H1 (cell line): ENCODE results near the gene DPP10. TPM values are rescaled to one million over a fixed set of nuclear protein-coding genes. Genes with fewer than 3 reads are reported as not detected.

Experiments used
- CTCF ChIA-PET: fragments of 300-600 bp; sonication (Branson Sonifier 250); formaldehyde crosslinking; loops from one replicate; lab custom pipeline; 2021; ENCODE audit not compliant: partially characterized antibody; lab: Charles Lee
- POLR2A ChIA-PET: fragments of 300-600 bp; sonication (Branson Sonifier 250); formaldehyde crosslinking; loops from one replicate; lab custom pipeline; 2021; ENCODE audit warnings: inconsistent platforms; ENCODE audit not compliant: partially characterized antibody; lab: Charles Lee
- DNase-seq, 2 experiments: peaks; one replicate each; pipeline versions ENCODE4 v3.0.0 to v3.0.0-alpha.2; 2010 to 2022; ENCODE audit warnings: low spot score in 2 of 2, low read depth in 1 of 2, mixed read lengths in 1 of 2
- FAIRE-seq: peaks from 2 replicates; lab custom pipeline; 2011; peaks lifted over from hg19 to GRCh38; lab: Jason Lieb, UNC
- H2AFZ ChIP-seq: 2 replicates; pipeline ENCODE4 v1.8.1; 2012; ENCODE audit warnings: low read length, inconsistent platforms
- H2AK5ac ChIP-seq: 2 replicates; pipeline ENCODE4 v1.6.1; 2013; ENCODE audit warnings: low read depth, low read length
- H2BK120ac ChIP-seq: replicated peaks from 2 replicates; pipeline ENCODE3; 2013; ENCODE audit warnings: low read depth, low read length, inconsistent platforms
- H2BK12ac ChIP-seq: 2 replicates; pipeline ENCODE4 v1.6.1; 2013; ENCODE audit warnings: low read depth, low read length
- H2BK15ac ChIP-seq: 2 replicates; pipeline ENCODE4 v1.6.1; 2013; ENCODE audit warnings: low read length
- H2BK20ac ChIP-seq: 2 replicates; pipeline ENCODE4 v1.6.1; 2013; ENCODE audit warnings: low read length
- H2BK5ac ChIP-seq: 2 replicates; pipeline ENCODE4 v1.6.1; 2013; ENCODE audit warnings: low read depth, low read length
- H3K14ac ChIP-seq: 2 replicates; pipeline ENCODE4 v1.6.1; 2013; ENCODE audit warnings: inconsistent platforms; ENCODE audit not compliant: insufficient read length
- H3K18ac ChIP-seq: 2 replicates; pipeline ENCODE4 v1.6.1; 2013; ENCODE audit warnings: low read length; ENCODE audit errors: extremely low read depth
- H3K23ac ChIP-seq: 2 replicates; pipeline ENCODE4 v1.6.1; 2013; ENCODE audit warnings: inconsistent platforms; ENCODE audit not compliant: insufficient read length
- H3K23me2 ChIP-seq: 2 replicates; pipeline ENCODE4 v1.6.1; 2013; ENCODE audit warnings: low read depth, low read length
- H3K27ac ChIP-seq: 2 replicates; pipeline ENCODE4 v1.6.1; 2011; ENCODE audit warnings: low read depth, low read length, inconsistent platforms
- H3K27me3 ChIP-seq, 4 experiments: replicated peaks in 1 of 4; 1 replicate in 1 of 4; 2 replicates in 3 of 4; pipeline versions ENCODE4 v1.6.1 to v1.8.1; 2011 to 2013; ENCODE audit warnings: low read length in 3 of 4, mild to moderate bottlenecking in 3 of 4, inconsistent platforms in 2 of 4, mixed read lengths in 2 of 4, moderate library complexity in 1 of 4; ENCODE audit not compliant: control insufficient read depth in 3 of 4, insufficient read depth in 3 of 4; ENCODE audit errors: extremely low read depth in 1 of 4
- H3K36me3 ChIP-seq, 4 experiments: 2 replicates each; pipeline versions ENCODE4 v1.6.1 to v1.8.1; 2011 to 2013; ENCODE audit warnings: mild to moderate bottlenecking in 4 of 4, low read length in 3 of 4, moderate library complexity in 2 of 4, control low read depth in 1 of 4, inconsistent platforms in 1 of 4; ENCODE audit not compliant: insufficient read depth in 4 of 4, control insufficient read depth in 2 of 4
- H3K4ac ChIP-seq: replicated peaks from 2 replicates; pipeline ENCODE3; 2013; ENCODE audit warnings: low read length, low read depth, mixed read lengths, inconsistent platforms; ENCODE audit not compliant: insufficient read length
- H3K4me1 ChIP-seq, 4 experiments: replicated peaks in 1 of 4; 1 replicate in 1 of 4; 2 replicates in 3 of 4; pipeline versions ENCODE4 v1.6.1 to v1.8.1; 2011 to 2013; ENCODE audit warnings: low read length in 3 of 4, inconsistent platforms in 2 of 4, mixed read lengths in 1 of 4; ENCODE audit not compliant: insufficient read depth in 4 of 4, control insufficient read depth in 3 of 4
- H3K4me2 ChIP-seq, 2 experiments: 2 replicates each; pipeline versions ENCODE4 v1.6.1 to v1.8.1; 2011 to 2013; ENCODE audit warnings: low read depth in 2 of 2, low read length in 2 of 2, control low read depth in 1 of 2, inconsistent platforms in 1 of 2, mild to moderate bottlenecking in 1 of 2; ENCODE audit not compliant: insufficient read depth in 1 of 2
- H3K4me3 ChIP-seq, 4 experiments: fragments of 200-600, 300-600 bp in 1 of 4; sonication (generic), shearing (Covaris generic), sonication (Bioruptor Twin) in 1 of 4; 2 replicates each; pipeline versions ENCODE4 v1.5.1 to v1.8.1; 2011 to 2016; ENCODE audit warnings: low read length in 4 of 4, low read depth in 3 of 4, control low read depth in 2 of 4, inconsistent platforms in 2 of 4, mild to moderate bottlenecking in 2 of 4, mixed read lengths in 1 of 4, moderate library complexity in 1 of 4; ENCODE audit not compliant: insufficient read depth in 2 of 4; ENCODE audit errors: extremely low read depth in 1 of 4
- H3K56ac ChIP-seq: replicated peaks from 2 replicates; pipeline ENCODE3; 2013; ENCODE audit warnings: low read depth, mild to moderate bottlenecking, mixed read lengths, low read length, inconsistent platforms; ENCODE audit not compliant: insufficient read length
- H3K79me1 ChIP-seq: 2 replicates; pipeline ENCODE4 v1.6.1; 2013; ENCODE audit warnings: low read depth, low read length, control low read depth
- H3K79me2 ChIP-seq, 2 experiments: 2 replicates each; pipeline versions ENCODE4 v1.6.1 to v1.8.1; 2012 to 2013; ENCODE audit warnings: low read length in 2 of 2, mild to moderate bottlenecking in 2 of 2, inconsistent platforms in 1 of 2; ENCODE audit not compliant: insufficient read depth in 2 of 2, control insufficient read depth in 1 of 2
- H3K9ac ChIP-seq, 4 experiments: replicated peaks in 1 of 4; 1 replicate in 1 of 4; 2 replicates in 3 of 4; pipeline versions ENCODE4 v1.6.1 to v1.8.1; 2011 to 2013; ENCODE audit warnings: low read depth in 3 of 4, low read length in 3 of 4, control low read depth in 2 of 4, mild to moderate bottlenecking in 2 of 4, moderate library complexity in 2 of 4, inconsistent platforms in 1 of 4; ENCODE audit errors: extremely low read depth in 1 of 4
- H3K9me3 ChIP-seq, 2 experiments: 2 replicates each; pipeline versions ENCODE4 v1.6.1 to v1.8.1; 2012 to 2013; ENCODE audit warnings: mild to moderate bottlenecking in 2 of 2, moderate library complexity in 2 of 2, control low read depth in 1 of 2, inconsistent platforms in 1 of 2, low read depth in 1 of 2, low read length in 1 of 2, mixed read lengths in 1 of 2; ENCODE audit not compliant: insufficient read depth in 2 of 2
- H4K20me1 ChIP-seq, 2 experiments: replicated peaks in 1 of 2; 2 replicates each; pipeline versions ENCODE3 to v1.8.1; 2011 to 2013; ENCODE audit warnings: inconsistent platforms in 2 of 2, low read length in 2 of 2, mild to moderate bottlenecking in 1 of 2; ENCODE audit not compliant: insufficient read depth in 2 of 2, control insufficient read depth in 1 of 2
- H4K5ac ChIP-seq: 2 replicates; pipeline ENCODE4 v1.6.1; 2013; ENCODE audit warnings: low read length, low read depth, mixed read lengths, inconsistent platforms; ENCODE audit not compliant: insufficient read length
- H4K8ac ChIP-seq: 2 replicates; pipeline ENCODE4 v1.8.0; 2013; ENCODE audit warnings: mild to moderate bottlenecking, moderate library complexity, low read length, inconsistent platforms; ENCODE audit not compliant: insufficient read depth; ENCODE audit errors: extremely low read depth
- H4K91ac ChIP-seq: replicated peaks from 2 replicates; pipeline ENCODE3; 2013; ENCODE audit warnings: low read length, mixed read lengths, inconsistent platforms; ENCODE audit not compliant: insufficient read length
- BACH1 ChIP-seq: IDR thresholded peaks from 2 replicates; pipeline ENCODE4 v1.6.1; 2012; ENCODE audit warnings: low read length, improper control_type of control experiment
- SIRT6 ChIP-seq: IDR thresholded peaks from one replicate; pipeline ENCODE4 v1.7.1; 2012; ENCODE audit warnings: low read length, inconsistent platforms
- WGBS, 2 experiments: shearing (Covaris generic) in 1 of 2; methylation state at CpG; one replicate each; pipeline versions ENCODE4 v1.1.6 to v1.1.7; 2013 to 2015; ENCODE audit warnings: low lambda C conversion rate in 2 of 2, mixed read lengths in 2 of 2, inconsistent platforms in 1 of 2, low coverage in 1 of 2, missing lambda C conversion rate in 1 of 2; ENCODE audit not compliant: insufficient replicate concordance in 2 of 2, insufficient coverage in 1 of 2, insufficient read length in 1 of 2; ENCODE audit errors: extremely low coverage in 1 of 2, missing lambda C conversion rate in 1 of 2; 5-methylcytosine and 5-hydroxymethylcytosine counted together
- polyA plus RNA-seq, 7 experiments: library from polyadenylated mRNA; depleted of rRNA in 3 of 7; stranded (reverse) in 5 of 7; unstranded in 2 of 7; fragments of >200 nt in 5 of 7; fragments of 200-250 nt in 2 of 7; gene quantifications; 1 replicate in 5 of 7; 2 replicates in 1 of 7; 4 replicates in 1 of 7; pipeline versions ENCODE4 v1.2.1 to v1.2.3, GENCODE V29; 2011 to 2013; ENCODE audit warnings: missing spikeins in 2 of 7, mixed read lengths in 2 of 7
- total RNA-seq: library from RNA; stranded (reverse); fragmentation: NEBNext Ultra II Directional; extraction: Animal tissue kit (Norgen Biotek cat#: 25700); gene quantifications from 2 replicates; pipeline ENCODE4 v1.2.1, GENCODE V29; 2021

The DPP10 gene
- total and polyA plus RNA-seq, 2 of the 8 experiments (the other 6 are each of a cell fraction or from before 2014, with no cell fraction given), result 3.3 to 7.2 TPM

DNA sequence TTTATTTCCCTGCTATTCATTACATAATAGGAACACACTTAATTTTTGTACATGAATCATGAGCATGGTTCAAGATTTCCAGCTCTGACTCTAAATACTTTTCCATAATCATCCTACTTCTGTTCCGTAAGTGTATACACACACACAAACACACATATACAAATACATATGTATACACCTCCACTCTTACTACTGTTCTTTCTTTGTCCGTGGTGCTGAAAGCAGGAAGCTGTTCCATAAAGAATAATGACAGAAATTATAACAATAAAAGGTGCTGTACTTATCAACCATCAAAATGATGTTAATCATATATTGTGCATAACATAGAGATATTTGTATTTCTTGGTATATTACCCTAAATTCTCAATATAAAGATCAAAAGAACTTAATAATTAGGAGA lies 776.9 kb downstream of the DPP10 start:
- 93% methylated on average over 2 of the region's 2 CpGs; no CpG with 5 or more reads in 1 of the 2 experiments for WGBS, 2 experiments
- Histone ChIP-seq H3K14ac (no peak overlapping the region), H3K4me2 (no peak overlapping the region), H2BK20ac (no peak overlapping the region), H3K27ac (no peak overlapping the region), H3K4me3 (no peak overlapping the region), H3K9ac (no peak overlapping the region), H3K79me2 (0 out of 4 replicates have a peak, but pooled peaks cover 0 to 3% of the 10 kb centered on the region in 2 experiments), H2BK15ac (no peak overlapping the region), H4K8ac (no peak overlapping the region), H4K5ac (no peak overlapping the region), H3K56ac (no peak overlapping the region), H3K36me3 (no peaks in the 10 kb centered on the region), H2AK5ac (no peak overlapping the region), H3K23me2 (no peaks in the 10 kb centered on the region), H3K23ac (no peak overlapping the region), H3K9me3 (no peaks in the 10 kb centered on the region), H2BK120ac (no peak overlapping the region), H3K27me3 (no peaks in the 10 kb centered on the region), H2AFZ (no peak overlapping the region), H4K20me1 (peaks cover 0 to 2% of the 10 kb centered on the region in 2 experiments), H3K4me1 (peaks cover 0 to 7% (median 4%) of the 10 kb centered on the region in 4 experiments; a peak in 5 of 7 replicates), H2BK5ac (no peak overlapping the region), H4K91ac (no peak overlapping the region), H3K4ac (no peak overlapping the region), H3K79me1 (no peaks in the 10 kb centered on the region), H3K18ac (no peak overlapping the region), H2BK12ac (no peak overlapping the region)
- FAIRE-seq (no peak), DNase-seq (no peak)
- CTCF ChIA-PET, result no interaction called here
- no peak for TF ChIP-seq BACH1
- no peak for TF ChIP-seq SIRT6
- POLR2A ChIA-PET, result no interaction called here
